Raji (cell line): ENCODE measurements around the gene PAX5.

Experiments used
- POLR2A ChIP-seq: IDR thresholded peaks from 2 replicates; pipeline ENCODE4 v1.6.1; 2011; ENCODE audit warnings: low read depth, low read length, control low read depth; ENCODE audit not compliant: insufficient read depth

PAX5 gene

DNA sequence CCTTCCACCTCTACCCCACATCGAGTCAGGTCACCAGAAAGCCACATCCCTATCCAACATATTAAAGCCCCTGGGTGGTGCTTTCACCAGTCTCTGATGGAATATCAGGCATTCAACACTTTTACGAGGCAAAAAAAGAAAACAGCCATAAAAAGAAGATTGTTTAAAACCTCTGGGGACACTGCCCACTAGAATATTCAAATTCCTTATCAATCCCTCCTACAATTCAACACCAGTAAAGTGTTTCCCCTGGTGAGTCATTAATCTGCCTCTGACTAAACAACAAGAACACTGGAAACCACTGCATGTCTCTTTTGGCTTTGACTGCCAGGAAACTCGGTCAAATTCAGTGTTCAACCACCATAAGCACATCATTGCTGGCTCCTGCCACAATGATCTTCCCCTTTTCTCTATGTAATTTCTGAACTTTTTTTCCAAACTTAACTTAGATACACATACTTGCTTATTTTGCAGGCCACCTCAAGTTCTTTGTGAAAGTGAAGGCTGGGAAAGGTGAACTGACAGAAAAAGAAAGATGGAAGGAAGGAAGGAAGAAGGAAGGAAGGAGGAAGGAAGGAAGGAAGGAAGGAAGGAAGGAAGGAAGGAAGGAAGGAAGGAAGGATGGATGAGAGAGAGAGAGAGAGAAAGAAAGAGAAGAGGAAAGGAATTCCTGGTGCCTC lies 105.3 kb downstream of the PAX5 start:
- TF ChIP-seq POLR2A: no peak

DNA sequence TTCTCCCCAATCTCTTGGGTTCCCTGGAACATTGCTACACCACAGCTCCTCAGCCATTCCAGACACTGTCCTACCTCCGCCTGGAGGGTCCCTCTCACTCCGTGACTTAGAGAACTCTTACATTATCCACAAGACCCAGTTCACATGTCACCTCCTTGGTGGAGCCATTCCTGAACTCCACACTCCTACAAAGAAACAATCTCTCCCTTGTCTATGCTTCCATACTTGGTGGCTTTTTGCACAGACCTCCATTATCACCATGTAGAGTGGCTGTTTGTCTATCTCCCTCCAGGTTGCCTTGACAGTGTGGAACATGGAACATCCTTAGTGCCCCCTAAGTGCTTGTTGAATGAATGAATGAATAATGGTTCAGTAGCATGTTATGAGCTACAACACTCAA lies 105.9 kb downstream of the PAX5 start:
- TF ChIP-seq POLR2A: no peak

DNA sequence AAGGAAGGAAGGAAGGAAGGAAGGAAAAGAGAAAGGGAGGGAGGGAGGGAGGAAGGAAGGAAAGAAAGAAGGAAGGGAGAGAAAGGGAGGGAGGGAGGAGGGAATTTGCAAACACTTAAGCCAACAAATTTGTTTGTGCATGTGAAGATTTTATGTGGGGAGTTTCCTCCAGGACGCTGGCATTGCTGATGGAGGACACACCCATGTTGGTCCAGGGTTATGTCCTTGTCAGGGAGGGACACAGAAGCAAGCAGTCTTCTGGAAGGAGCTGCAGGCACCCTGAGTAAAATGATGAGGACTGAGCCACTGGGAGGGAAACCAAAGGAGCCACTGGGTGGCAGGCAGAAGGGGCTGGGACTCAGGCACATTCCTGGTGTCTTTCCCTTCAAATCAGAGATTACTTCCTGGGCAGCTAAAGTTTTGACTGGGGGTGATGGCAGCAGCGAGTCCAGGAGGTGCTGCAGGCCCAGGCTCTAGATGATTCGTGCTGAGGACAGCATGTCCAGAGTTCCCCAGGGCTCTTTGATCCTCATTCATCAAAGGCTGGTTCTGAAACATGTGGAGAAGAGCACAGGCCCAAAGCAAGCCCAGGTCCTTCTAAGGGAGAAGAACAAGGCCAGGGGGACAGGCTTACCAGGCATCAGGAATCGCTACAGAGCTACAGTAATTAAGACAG lies 109.2 kb downstream of the PAX5 start:
- TF ChIP-seq POLR2A: no peak

DNA sequence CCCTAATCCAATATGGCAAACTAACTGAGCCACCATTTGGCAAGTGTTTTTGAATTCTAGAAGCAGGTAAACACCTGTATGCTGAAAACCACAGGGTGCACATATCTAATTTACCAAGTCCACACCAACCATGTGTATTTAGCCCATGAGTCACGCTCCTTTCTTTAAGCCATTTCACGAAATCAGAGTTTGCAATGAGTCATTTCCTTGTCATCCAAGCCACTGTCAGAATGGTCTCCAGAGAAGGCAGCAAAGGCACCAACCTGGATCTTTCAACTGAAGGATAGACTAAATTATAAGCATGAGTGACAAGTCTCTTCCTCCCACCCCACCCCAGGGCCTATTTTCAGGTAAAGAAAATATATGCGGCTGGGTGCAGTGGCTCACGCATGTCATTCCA lies 110.0 kb downstream of the PAX5 start:
- TF ChIP-seq POLR2A: no peak

DNA sequence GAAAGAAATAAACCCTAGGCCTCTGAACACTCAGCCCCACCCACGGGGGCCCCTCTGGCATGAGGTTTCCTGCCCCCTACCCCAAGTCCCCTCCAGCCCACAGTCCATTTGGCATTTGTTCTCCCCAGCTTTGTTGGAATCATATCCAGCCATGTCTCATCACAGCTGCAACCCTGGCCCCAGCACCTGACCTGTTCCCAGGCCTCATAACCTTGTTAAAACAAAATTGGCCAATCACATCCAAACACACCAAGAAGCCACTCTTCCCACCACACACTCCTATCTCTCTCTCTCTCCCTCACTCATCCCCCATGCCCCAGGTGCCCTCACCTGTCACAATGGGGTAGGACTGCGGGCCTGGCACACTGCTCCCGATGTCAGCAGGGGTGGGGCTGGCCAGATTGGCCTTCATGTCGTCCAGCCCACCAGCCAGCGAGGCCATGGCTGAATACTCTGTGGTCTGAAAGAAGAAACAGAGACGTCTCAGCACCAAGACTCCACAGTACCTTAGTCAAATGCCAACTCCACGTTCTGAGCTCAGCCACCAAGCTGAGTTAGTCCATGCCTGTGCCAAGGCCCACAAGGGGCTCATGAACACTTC lies 110.9 kb downstream of the PAX5 start:
- no peak for TF ChIP-seq POLR2A

DNA sequence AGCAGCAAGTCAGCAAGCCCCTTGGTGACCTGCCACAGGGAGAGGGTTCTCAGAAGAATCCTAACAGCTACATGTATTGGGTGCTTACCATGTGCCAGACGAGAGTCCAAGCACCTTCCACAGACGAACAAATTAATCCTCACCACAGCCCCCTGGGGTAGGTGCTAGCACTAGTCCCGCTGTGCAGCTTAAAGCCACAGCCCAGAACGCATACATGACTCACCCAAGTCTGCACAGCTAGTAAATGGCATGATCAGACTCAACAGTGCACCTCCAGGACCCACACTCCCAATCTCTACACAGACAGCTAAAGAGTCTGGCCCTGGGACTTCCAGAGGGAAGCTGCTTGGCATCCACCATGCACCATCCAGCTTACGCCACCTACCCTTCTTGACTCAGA lies 111.5 kb downstream of the PAX5 start:
- no peak for TF ChIP-seq POLR2A

DNA sequence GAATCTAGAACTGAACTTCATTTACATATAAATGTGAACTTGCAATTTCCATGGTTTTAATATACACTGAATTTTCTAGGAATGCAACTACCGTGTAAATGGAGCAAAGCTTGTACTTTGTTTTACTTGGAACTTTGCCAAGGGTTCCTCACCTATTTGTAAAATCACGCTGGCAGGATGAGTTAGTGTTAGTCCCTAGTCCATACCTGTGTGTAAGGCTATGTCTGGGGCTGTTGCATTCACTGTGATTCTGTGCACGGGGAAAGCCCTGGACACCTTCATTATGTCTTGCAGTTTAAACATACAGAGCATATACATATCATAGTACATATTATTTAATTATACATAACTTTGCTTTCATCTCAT lies 119.9 kb downstream of the PAX5 start:
- TF ChIP-seq POLR2A: no peak

DNA sequence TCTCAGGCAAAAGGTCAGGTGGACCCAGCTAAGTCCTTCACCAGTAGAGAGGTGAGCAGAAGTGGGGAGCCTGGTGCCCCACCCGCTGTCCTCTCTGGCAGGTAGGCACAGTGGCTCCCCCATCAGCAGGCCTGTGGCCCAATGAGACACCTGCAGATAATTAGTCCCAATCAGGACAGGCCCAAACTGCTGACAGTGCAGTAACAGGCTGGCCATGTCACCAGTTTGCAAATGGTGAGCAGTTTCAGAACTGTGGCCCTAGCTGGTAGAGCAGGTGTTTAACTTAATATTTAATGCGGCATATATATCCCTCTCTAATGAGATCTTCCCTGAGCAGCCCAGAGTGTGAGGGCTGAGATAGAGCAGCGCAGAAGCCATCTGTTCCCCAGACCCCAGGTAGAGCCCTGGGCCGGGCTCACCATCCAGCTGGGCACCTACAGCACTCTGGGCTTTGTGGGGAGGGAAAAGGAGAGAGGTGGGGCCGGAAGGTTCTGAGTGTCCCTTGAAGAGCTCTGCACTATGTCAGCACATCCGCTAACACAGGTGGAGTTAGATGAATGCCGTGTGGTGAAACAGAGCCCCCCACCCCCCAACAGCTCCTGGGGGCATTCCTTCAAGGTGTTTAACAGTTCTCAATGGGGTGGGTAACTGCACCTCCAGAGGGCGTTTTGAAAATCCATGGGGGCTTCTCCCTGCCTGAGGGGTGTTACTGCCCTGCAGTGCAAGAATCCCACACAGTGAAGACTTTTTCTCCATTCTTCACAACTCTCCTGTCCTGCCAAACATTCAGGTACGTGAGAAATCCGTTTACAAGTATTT lies 120.5 kb downstream of the PAX5 start:
- no peak for TF ChIP-seq POLR2A

DNA sequence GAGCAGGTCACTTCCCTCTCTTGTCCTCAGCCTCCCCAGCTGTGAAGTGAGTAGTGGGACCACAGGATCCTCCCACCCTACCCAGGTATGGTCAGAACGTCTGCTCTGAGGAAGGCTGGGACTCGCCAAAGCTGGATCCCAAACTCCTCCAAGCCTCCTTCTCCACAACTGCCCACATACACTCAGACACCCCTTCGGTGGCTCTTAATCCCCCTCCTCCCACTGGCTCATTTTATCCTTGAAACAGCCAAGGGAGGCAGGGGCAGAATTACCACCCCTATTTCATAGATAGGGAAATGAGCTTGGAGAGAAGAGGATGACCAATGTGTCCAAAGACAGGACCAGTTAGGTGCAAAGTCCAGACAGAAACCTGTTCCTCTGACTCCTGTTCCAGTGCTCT lies 121.4 kb downstream of the PAX5 start:
- TF ChIP-seq POLR2A: no peak

DNA sequence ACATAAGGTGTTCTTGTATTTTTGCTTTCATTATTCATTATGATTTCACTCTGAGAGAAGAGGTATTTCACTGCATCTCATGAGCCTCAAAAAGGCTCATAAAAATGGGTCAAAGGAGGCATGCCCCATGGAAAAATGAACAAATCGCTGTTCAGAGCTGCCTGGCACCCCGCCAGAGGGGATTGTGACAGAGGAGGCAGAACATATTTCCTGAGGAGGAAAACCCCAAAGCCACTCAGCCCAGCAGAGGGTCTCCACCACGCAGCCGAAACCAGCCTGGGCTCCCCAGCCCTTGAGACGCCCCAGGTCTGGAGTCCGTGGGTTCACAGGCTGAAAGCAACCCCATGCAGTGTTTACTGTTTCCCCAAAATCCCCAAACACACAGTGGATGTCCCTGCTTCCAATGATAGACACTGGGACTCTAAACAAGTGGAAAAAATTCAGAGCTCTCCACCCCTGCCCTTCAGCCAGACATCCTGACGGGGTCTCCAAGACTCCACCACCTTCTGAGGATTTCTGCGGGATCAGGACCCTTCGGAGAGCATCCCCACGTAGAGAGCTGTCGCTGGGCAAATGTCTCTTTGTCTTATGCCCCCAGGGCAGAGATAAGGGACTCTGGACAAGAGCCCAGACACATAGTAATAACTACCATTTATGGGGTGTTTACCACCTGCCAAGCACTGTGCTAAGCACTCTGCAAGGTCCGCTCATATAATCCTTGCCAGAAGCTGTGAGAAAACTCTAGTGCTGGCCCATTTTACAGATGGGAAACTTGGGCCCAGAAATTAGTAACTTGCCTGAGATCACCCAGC lies 122.3 kb downstream of the PAX5 start:
- no peak for TF ChIP-seq POLR2A

DNA sequence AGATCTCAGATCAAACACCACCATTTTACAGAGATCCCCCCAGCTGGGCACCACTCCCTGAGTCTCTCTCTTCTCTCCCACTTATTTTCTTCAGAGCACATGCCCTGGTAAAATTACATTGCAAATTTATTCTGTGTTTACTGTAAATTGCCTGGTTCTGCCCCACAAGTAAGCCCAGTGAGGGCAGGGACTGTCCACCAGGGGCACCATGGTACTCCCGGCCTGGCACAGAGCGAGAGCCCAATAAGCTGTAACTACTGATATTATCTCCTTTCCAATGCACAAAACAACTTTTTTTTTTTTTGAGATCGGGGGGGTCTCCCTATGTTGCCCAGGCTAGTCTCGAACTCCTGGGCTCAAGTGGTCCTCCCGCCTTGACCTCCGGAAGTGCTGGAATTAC lies 123.0 kb downstream of the PAX5 start:
- TF ChIP-seq POLR2A: no peak

DNA sequence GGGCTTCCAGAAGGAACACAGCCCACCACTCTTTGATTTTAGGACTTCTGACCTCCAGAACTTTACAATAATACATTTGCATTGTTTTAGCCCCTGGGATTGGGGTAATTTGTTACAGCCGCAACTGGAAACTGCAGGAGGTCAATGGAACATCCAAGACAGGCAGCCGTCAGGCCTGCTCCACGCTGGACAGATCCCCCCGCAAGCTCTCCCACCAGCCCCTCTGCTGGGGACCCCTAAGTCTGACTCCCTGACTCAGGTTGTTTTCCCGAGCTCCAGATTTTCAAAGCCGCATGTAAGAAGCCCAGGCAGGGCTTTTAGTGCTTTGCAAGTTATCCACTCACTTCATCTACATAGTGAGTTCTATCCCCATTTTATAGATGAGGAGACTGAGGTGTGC lies 127.6 kb downstream of the PAX5 start:
- TF ChIP-seq POLR2A: no peak

DNA sequence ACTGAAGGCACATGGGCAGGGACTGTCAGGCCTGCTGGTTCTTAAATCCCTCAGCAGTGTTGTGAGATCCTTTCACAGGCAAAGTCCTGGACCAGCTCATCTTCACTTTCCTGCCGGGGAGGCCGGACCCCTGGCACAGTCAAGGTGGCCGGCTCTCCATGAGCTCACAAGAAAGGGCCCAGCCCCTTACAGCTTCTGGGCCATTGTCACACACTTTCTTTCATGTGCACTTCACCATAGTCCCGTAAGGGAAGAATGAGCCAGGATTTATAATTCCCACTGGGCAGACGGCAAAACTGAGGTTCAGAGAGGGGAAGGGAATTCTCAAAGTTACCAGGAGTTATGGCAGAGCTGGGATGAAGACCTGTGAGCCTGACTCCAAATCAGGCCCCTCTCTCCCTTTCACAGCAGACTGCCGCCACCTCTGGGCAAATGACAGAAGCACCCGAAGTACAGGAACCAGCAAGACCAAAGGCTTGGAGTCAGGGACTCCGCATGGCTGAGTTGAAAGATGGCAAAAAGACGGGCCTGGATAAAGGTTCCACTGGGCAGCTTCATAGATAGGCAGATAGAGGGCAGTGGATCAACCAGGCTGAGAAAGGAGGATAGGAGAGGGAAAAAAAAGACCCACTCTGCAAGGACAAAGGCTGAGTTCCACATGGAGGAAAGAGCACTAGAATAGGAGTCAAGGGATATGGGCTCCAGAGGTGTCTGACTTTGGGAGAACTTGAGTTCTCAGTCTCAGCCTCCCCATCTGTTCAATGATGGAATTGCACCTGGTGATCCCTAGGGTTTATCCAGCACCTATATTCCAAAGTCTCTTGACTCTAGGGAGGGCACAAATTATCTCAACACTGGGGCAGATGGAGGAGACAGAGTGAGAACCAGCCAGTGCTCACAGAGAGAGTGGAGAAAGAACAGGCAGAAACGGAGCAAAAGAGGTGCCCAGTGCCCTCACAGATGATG lies 128.7 kb downstream of the PAX5 start:
- TF ChIP-seq POLR2A: no peak
